ENCODE results near the gene AXDND1.
"Not testable (repeated sequence)": the region's sequence is repeated elsewhere in the genome, so short reads cannot be mapped to it uniquely, and the experiment has no call there.

- TF ChIP-seq ZNF274 (IDR thresholded peaks at IDR 0.05; ENCODE audit: low read depth, low read length); YY1 (IDR thresholded peaks at IDR 0.05; ENCODE audit: insufficient read depth, insufficient read length); SUZ12 (IDR thresholded peaks at IDR 0.05; ENCODE audit: extremely low read depth, insufficient read depth, insufficient read length): not testable (repeated sequence)
Observed at GRCh38 chr1:179440301-179440700, 74.5 kb downstream of the AXDND1 start.

Measured in NT2/D1 (cell line).